Urothelium cell line (cell line): ENCODE results near the gene MAP2K5.
"Not testable (repeated sequence)": the region's sequence is repeated elsewhere in the genome, so short reads cannot be mapped to it uniquely, and the experiment has no call there.

ENCODE experiments used
- DNase-seq: peaks from one replicate; pipeline ENCODE4 v3.0.0; 2011; ENCODE audit warnings: low spot score, mixed read lengths
- FAIRE-seq: peaks from 2 replicates; lab custom pipeline; 2011; peaks lifted over from hg19 to GRCh38; lab: Jason Lieb, UNC

MAP2K5 gene

GRCh38 chr15:67646847-67647246, 104.3 kb downstream of the MAP2K5 start:
- DNase-seq (no peak), FAIRE-seq (no peak)

DNA sequence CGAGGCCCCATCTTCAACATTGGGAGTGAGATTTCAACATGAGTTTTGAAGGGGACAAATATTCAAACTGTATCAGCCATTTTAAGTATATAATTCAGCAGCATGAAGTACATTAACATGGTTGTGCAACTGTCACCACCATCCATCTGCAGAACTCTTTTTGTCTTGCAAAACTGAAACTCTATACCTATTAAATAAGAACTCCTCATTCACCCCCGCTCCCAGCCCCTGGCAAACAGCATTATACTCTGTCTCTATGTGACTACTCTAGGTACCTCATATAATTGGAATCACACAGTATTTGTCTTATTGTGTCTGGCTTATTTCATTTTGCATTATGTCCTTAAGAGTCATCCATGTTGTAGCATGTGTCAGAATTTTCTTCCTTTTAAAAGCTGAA, 110.1 kb downstream of the MAP2K5 start:
- DNase-seq = no peak
- FAIRE-seq = no peak

- DNase-seq = no peak
- no peak for FAIRE-seq
Measured at GRCh38 chr15:67660446-67660845, 117.9 kb downstream of the MAP2K5 start.

DNA sequence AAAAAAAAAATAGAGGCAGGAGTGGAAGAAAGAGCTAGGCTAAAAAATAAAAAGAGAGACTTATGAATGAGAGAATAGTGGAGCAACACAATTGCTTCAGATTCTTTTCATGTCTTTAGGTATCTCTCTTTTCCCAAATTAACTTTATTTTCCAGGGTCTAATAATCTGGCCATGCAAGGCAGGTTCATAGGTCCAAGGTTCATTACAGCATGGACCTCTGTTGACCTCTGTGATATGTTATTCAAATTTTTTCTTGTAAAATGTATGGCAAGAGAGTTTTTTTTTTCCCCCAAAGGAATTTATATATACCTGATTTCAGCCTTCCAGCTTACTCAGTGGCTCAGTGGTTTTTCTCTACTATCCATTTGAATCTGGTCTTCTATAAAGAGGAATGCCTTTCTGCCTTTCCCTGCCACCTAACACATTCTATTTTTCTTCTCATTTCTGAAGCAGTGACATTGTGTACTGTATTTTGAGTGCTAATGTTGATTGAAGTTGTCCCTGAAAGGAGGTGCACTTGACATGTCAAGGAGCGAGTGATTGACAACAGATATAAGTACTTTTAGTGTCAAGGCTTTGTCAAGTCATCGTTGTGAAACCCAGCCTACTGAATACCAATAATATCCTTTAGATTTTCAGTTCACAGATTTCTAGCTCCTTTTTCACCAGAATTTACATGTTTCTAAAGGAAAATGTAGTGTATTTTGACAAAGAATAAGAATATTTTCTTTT, 118.5 kb downstream of the MAP2K5 start:
- DNase-seq (no peak), FAIRE-seq (peak; percentile 74)

DNA sequence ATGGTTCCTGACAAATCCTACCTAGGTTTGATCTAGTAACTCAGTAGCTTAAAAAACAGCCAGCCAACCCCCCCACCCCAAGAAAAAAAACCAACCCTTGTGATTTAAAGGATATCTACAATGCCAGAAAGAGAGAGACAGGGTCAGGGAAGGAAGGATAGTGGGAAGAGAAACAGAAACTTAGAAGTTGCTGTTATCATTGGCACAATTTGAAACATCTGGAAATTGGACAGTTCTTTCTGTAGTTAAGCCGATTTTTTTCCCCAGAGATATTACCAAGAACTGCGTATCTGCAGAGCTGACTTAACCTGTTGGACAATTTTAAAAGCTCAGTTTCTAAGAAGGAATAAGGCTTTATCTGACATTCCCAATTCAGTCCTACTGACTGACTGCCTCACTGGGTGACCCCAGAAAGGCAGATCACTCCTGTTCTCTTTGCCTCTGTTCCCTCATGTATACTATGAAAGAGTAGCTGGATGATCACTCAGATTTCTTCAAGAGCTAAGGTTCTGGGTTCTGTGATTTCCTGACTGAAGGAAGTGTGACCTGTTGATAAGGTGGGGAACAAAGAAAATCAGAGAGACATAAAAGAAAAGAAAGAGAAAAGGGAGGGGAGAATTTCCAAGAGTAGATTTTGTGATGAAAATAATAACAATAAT, 128.3 kb downstream of the MAP2K5 start:
- DNase-seq = no peak
- no peak for FAIRE-seq

DNA sequence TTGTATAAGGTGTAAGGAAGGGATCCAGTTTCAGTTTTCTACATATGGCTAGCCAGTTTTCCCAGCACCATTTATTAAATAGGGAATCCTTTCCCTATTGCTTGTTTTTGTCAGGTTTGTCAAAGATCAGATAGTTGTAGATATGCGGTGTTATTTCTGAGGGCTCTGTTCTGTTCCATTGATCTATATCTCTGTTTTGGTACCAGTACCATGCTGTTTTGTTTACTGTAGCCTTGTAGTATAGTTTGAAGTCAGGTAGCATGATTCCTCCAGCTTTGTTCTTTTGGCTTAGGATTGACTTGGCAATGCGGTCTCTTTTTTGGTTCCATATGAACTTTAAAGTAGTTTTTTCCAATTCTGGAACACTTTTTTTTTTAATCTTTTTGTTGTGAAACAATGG, 130.3 kb downstream of the MAP2K5 start:
- FAIRE-seq, DNase-seq: not testable (repeated sequence)

- DNase-seq (no peak), FAIRE-seq (no peak)
Measured at GRCh38 chr15:67674983-67675382, 132.5 kb downstream of the MAP2K5 start.

DNA sequence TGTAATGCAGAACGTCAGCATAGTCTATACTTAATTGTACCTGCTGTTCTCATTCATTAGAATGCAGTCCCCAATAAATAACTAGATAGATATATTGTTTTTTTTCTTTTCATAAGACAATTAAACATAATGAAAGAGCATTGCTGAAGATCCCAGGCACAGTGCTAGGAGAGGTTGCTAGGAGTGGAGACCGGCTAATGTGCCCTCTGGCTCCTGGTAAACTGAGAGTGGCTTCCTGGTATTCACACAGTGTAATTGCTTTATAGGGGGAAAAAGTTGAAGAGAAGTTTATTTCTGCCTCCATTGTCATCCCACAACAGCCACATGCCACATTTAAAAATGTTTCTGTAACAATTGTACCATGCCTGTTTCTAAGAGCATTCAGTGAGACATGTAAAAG, 135.6 kb downstream of the MAP2K5 start:
- DNase-seq = no peak
- FAIRE-seq = no peak

GRCh38 chr15:67678993-67679392, 136.5 kb downstream of the MAP2K5 start:
- peak; percentile 77 for FAIRE-seq

GRCh38 chr15:67680641-67681040, 138.1 kb downstream of the MAP2K5 start:
- DNase-seq = no peak
- FAIRE-seq = peak; percentile 75

More at GRCh38 chr15:67678993-67679392, 136.5 kb downstream of the MAP2K5 start:
- no peak for DNase-seq

DNA sequence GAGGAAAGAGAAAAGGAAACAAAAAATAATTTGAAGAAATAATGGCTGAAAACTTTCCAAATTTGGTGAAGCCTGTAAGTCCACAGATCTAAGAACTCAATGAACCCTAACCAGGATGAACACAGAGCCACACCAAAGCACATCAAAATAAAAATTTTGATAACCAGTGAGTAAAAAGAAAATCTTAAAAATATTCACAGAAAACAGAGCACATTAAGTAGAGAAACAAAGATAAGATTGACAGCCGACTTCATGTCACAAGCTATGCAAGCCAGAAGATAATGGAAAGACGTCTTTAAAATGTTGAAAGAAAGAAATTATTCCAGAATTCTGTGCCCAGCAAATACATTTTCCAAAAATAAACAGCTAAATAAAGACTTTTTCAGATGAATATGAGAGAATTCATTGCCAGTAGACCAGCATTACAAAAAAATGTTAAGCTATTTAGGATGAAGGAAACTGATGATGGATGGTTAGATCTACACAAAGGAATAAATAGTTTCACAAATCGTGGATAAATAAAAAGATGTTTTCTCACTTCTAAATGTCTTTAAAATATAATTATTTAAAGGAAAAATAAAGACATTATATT, 142.6 kb downstream of the MAP2K5 start:
- DNase-seq (no peak), FAIRE-seq (no peak)

DNA sequence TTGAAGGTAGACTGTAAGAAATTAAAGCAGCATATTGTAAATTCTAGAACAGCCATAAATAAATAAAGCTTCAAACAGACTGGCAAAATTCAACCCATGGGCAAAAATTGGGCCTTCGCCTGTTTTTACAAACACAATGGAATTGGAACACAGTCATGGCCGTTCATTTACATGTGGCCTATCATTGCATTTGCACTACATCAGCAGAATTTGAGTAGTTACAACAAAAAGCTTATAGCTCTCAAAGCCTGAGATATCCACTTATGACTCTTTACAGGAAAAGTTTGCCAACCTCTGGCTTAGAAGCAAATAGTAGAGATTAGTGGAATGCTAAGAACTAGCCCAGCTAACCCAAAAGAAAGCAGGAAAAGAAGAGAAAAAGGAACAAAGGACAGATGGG, 143.2 kb downstream of the MAP2K5 start:
- DNase-seq = no peak
- FAIRE-seq = no peak

- peak; percentile 13 for DNase-seq
- no peak for FAIRE-seq
Measured at GRCh38 chr15:67690936-67691335, 148.4 kb downstream of the MAP2K5 start.

DNA sequence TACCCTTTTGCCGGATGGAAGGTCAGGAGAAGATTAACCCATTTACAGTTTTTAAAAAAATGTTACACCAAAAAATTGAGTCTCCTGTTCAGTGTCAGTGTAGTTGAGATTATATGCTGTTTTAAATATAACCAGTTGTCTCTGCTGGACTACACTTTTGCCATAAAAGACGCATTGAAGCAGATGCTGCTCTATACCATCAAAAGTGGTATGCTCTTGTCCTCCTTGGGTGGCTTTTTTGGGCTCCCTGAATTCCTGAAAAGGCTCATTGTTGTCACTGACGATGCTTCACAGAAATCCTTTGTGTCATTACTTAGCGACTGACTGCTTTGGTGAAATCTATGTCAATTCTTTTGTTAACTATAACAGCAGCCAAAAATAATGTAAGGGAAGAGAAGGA, 148.9 kb downstream of the MAP2K5 start:
- DNase-seq (no peak), FAIRE-seq (no peak)

DNA sequence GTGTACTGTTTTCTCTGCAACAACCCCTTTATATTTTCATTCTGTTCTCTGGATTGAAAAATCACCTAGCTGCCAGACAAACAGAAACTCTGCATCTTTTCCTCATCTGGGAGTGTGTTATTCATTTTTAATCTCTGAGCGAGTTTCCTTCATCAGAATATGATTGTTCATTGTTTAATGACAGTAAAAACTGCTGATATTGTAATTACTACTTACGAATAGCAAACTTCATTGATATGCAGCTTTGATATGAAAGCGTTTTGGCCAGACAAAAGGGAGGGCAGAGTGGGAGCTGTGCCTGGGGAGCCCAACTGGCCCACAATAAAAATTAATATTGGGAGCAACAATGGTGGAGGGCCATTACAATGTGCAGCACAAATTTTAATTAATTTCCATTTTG, 150.1 kb downstream of the MAP2K5 start:
- DNase-seq (no peak), FAIRE-seq (no peak)

- FAIRE-seq (no peak), DNase-seq (no peak)
Measured at GRCh38 chr15:67696087-67696486, 153.6 kb downstream of the MAP2K5 start.

DNA sequence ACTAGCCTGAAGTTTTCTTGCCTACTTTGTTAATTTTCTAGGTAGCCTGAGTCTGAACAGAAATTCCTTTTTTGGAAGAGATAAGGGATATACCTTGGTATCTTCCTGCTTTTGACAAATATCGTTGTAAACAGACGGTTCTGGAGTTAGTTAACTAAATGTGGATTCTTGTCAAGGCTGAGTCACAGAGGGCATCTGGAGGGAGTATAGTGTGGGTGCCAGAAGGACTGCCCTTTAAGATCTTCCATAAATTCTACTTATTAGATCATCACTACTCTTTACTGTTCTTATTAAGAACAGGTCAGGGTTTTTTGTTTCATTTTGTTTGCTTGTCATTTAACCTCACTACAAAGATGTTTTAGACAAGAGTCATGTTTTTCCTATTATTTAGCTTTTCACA, 157.5 kb downstream of the MAP2K5 start:
- no peak for DNase-seq
- FAIRE-seq = no peak

DNA sequence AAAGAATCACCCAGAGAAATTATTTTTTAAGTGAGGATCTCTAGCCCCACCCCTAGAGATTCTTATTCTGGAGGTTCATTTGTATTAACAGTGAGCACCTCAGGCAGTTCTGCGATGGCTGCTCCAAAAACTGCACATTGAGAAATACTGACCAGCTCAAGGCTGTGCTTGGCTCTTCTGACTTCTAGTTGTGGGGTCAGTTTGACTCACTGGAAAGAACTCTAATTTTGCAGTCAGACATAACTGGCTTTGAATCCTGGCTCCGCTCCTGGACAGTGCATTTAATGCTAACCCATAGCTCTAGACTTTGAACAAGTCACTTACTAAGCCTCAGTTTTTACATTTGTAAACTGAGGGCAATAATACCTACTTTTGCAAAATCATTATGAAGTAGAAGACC, 159.2 kb downstream of the MAP2K5 start:
- FAIRE-seq (no peak), DNase-seq (no peak)

DNA sequence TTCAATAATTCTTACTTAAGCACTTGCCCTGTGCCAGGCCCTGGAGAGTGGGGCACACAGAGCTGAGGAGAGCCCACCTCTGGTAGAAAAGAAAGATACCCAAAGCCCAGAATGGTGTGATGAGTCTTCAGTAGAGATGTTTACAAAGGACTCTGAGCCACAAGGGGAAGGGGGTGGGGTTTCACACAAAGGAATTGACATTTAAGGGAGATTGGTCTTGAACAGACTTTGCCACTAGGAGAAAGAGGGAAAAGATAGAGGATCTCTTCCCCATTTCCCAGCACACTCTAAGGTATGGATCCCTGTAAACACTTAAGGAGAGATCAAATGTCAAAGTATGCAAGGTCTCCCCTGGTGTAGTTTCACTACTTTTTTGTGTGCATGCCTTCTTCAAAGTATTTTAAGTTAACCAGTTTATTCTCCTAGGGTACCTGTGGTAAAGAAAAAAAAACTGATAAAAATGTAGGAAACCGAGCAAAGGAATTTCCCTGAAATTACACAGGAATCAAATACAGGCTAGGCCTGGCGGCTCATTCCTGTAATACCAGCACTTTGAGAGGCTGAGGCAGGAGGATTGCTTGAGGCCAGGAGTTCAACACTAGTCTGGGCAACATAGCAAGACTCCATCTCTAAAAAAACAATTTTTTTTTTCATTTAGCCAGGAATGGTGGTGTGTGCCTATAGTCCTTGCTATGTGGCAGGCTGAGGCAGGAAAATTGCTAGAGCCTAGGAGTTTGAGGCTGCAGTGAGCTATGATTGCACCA, 165.2 kb downstream of the MAP2K5 start:
- DNase-seq (no peak), FAIRE-seq (no peak)

DNA sequence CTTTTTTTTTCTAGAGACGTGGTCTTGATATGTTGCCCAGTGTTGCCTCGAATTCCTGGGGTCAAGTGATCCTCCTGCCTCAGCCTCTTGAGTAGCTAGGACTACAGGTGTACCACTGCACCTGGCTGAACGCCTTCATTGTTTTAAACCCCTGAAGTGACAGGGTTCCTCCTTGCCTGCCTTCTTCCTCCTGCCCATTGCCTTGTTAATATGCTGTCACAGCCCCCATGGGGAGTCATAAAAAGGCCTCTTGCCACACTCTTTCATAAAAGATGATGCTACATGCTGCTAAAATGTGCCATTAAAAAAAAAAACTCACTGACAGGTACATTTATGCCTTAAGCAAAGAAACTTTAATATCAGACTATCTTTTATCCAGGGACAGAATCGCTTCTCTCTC, 166.0 kb downstream of the MAP2K5 start:
- no peak for DNase-seq
- no peak for FAIRE-seq

GRCh38 chr15:67715170-67715569, 172.7 kb downstream of the MAP2K5 start:
- DNase-seq (no peak), FAIRE-seq (peak; percentile 76)
